ENCODE results near the gene ANKMY1.

ANKMY1 gene

GRCh38 chr2:240557808-240558207, at the start of gene ANKMY1:
Gene ANKMY1 (minus strand): TSS chr2:240557988. CDS start chr2:240557335, 653 bp downstream.
- DNase-seq (ENCODE audit: low read depth in 3 of 3) = no peak

- DNase-seq (ENCODE audit: low read depth in 3 of 3) = no peak
These were observed 48.3 kb upstream of the ANKMY1 start for GRCh38 chr2:240605867-240606743.

- no peak for DNase-seq (ENCODE audit: low read depth in 3 of 3)
These were observed 47.3 kb upstream of the ANKMY1 start for GRCh38 chr2:240604939-240605716.

- DNase-seq (ENCODE audit: low read depth in 3 of 3) = no peak
These were observed 46.6 kb upstream of the ANKMY1 start for GRCh38 chr2:240604291-240604938.

- no peak for DNase-seq (ENCODE audit: low read depth in 3 of 3)
These were observed 46.1 kb upstream of the ANKMY1 start for GRCh38 chr2:240603846-240604245.

- no peak for DNase-seq (ENCODE audit: low read depth in 3 of 3)
These were observed 45.5 kb upstream of the ANKMY1 start for GRCh38 chr2:240603081-240603835.

GRCh38 chr2:240602266-240603050, 44.7 kb upstream of the ANKMY1 start:
- no peak for DNase-seq (ENCODE audit: low read depth in 3 of 3)

GRCh38 chr2:240601831-240602160, 44.0 kb upstream of the ANKMY1 start:
- DNase-seq (ENCODE audit: low read depth in 3 of 3) = no peak

GRCh38 chr2:240601061-240601830, 43.5 kb upstream of the ANKMY1 start:
- no peak for DNase-seq (ENCODE audit: low read depth in 3 of 3)

GRCh38 chr2:240600451-240600961, 42.7 kb upstream of the ANKMY1 start:
- DNase-seq (ENCODE audit: low read depth in 3 of 3) = no peak

- no peak for DNase-seq (ENCODE audit: low read depth in 3 of 3)
These were observed 41.4 kb upstream of the ANKMY1 start for GRCh38 chr2:240599141-240599583.

- no peak for DNase-seq (ENCODE audit: low read depth in 3 of 3)
These were observed 40.6 kb upstream of the ANKMY1 start for GRCh38 chr2:240598311-240598911.

GRCh38 chr2:240597419-240598181, 39.8 kb upstream of the ANKMY1 start:
- DNase-seq (ENCODE audit: low read depth in 3 of 3) = no peak

GRCh38 chr2:240597054-240597418, 39.2 kb upstream of the ANKMY1 start:
- DNase-seq (ENCODE audit: low read depth in 3 of 3) = no peak

GRCh38 chr2:240596491-240596931, 38.7 kb upstream of the ANKMY1 start:
- no peak for DNase-seq (ENCODE audit: low read depth in 3 of 3)

GRCh38 chr2:240596080-240596460, 38.3 kb upstream of the ANKMY1 start:
- no peak for DNase-seq (ENCODE audit: low read depth in 3 of 3)

- DNase-seq (ENCODE audit: low read depth in 3 of 3) = no peak
These were observed 37.7 kb upstream of the ANKMY1 start for GRCh38 chr2:240595381-240596079.

Data from stimulated activated CD4-positive, alpha-beta T cell treated with anti-CD3 and anti-CD28 coated beads, TNF-alpha, amount 100 ng/mL, for 4 hours (primary cell).